ENCODE data around the gene ST7L.

DNA sequence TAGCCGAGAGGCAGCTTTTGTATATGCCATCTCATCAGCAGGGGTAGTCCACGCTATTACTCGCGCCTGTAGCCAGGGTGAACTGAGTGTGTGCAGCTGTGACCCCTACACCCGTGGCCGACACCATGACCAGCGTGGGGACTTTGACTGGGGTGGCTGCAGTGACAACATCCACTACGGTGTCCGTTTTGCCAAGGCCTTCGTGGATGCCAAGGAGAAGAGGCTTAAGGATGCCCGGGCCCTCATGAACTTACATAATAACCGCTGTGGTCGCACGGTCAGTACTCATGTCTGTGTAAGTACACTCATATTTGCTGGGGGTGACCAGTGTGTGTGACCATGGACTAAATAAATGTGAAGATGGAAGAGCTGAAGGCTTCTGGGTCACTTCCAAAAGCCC is 102.8 kb downstream of the ST7L start:
- TF ChIP-seq, protein P1, sequence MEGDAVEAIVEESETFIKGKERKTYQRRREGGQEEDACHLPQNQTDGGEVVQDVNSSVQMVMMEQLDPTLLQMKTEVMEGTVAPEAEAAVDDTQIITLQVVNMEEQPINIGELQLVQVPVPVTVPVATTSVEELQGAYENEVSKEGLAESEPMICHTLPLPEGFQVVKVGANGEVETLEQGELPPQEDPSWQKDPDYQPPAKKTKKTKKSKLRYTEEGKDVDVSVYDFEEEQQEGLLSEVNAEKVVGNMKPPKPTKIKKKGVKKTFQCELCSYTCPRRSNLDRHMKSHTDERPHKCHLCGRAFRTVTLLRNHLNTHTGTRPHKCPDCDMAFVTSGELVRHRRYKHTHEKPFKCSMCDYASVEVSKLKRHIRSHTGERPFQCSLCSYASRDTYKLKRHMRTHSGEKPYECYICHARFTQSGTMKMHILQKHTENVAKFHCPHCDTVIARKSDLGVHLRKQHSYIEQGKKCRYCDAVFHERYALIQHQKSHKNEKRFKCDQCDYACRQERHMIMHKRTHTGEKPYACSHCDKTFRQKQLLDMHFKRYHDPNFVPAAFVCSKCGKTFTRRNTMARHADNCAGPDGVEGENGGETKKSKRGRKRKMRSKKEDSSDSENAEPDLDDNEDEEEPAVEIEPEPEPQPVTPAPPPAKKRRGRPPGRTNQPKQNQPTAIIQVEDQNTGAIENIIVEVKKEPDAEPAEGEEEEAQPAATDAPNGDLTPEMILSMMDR (IDR thresholded peaks at IDR 0.05), result no peak
- TF ChIP-seq POLR2A (IDR thresholded peaks at IDR 0.05), result no peak

Measured in uterus (tissue), 2 donors.